HG03354 (cell line): ENCODE data around the gene ZNF311.
"Not testable (repeated sequence)": the region's sequence is repeated elsewhere in the genome, so short reads cannot be mapped to it uniquely, and the experiment has no call there.

ENCODE experiments used
- ATAC-seq: cut with Tn5 transposase; IDR thresholded peaks from one replicate; pipeline ENCODE4 v1.9.1; 2021; ENCODE audit warnings: mild to moderate bottlenecking; ENCODE audit not compliant: unreplicated experiment, poor library complexity, severe bottlenecking

Gene ZNF311

GRCh38 chr6:28958561-28959243 lies 46.4 kb downstream of the ZNF311 start:
- ATAC-seq: not testable (repeated sequence)

- ATAC-seq: not testable (repeated sequence)
Measured at GRCh38 chr6:28957795-28958314, 47.3 kb downstream of the ZNF311 start.

GRCh38 chr6:28956331-28956730 lies 48.8 kb downstream of the ZNF311 start:
- ATAC-seq: no peak

GRCh38 chr6:28953585-28954258 lies 51.4 kb downstream of the ZNF311 start:
- no peak for ATAC-seq

GRCh38 chr6:28953039-28953584 lies 52.0 kb downstream of the ZNF311 start:
- no peak for ATAC-seq

GRCh38 chr6:28949656-28950195 lies 55.4 kb downstream of the ZNF311 start:
- not testable (repeated sequence) for ATAC-seq

GRCh38 chr6:28948782-28949486 lies 56.2 kb downstream of the ZNF311 start:
- no peak for ATAC-seq

GRCh38 chr6:28947831-28948270 lies 57.3 kb downstream of the ZNF311 start:
- ATAC-seq: no peak

GRCh38 chr6:28947067-28947765 lies 57.9 kb downstream of the ZNF311 start:
- ATAC-seq: no peak

GRCh38 chr6:28945349-28945748 lies 59.8 kb downstream of the ZNF311 start:
- ATAC-seq: no peak
